NCI-H1105 (cell line): ENCODE data around the gene SLC25A36.
"Not testable (repeated sequence)": the region's sequence is repeated elsewhere in the genome, so short reads cannot be mapped to it uniquely, and the experiment has no call there.

Experiments
- DNase-seq: peaks from one replicate; lab custom pipeline; 2025; lab: John Stamatoyannopoulos, UW

The SLC25A36 gene

DNA sequence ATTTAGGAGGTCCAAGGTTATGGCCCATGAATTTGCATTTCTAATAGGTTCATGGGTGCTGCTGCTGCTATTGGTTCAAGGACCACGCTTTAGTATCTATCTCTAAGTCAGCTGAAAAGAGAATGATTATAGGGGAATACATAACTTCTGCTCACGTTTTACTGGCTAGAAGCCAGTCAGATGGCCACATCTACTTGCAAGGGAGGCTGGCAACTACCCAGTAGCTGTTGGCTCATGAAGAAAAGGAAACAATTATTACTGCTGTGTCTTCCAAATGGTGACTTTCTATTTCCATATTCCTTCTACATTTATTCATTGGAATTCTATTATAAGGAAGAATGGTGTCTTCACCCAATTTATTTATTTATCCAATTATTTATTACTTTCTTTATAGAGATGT, 54.2 kb downstream of the SLC25A36 start:
- DNase-seq: no peak

DNA sequence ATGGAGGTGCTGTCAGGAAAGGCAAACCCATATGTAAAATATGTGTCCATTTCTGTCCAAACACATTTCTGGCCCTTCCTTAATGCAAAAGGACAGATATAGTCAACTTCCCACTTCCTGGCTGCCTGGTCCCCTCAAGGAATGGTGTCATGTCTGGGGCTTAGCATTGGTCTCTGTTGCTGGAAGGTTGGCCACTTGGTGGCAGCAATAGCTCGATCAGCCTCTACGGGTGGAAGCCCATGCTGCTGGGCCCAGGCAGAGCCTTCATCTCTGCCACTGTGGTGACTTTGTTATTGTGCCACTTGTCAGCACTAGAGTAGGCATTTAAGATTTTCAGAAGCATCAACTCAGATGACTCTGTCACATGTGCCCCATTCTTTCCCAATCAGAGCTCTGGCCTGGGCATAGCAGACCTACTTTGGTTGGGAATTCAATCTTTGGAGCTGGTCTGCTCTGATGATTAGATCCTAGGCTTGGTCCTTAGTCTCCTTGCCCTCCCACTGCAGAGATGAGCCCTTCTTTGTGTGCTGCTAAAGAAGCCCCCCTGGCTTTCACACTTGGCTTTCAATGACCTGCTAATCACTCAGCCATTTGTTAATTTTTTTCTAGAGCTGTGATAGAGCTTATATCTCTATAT, 58.5 kb downstream of the SLC25A36 start:
- peak; percentile 46 for DNase-seq

DNA sequence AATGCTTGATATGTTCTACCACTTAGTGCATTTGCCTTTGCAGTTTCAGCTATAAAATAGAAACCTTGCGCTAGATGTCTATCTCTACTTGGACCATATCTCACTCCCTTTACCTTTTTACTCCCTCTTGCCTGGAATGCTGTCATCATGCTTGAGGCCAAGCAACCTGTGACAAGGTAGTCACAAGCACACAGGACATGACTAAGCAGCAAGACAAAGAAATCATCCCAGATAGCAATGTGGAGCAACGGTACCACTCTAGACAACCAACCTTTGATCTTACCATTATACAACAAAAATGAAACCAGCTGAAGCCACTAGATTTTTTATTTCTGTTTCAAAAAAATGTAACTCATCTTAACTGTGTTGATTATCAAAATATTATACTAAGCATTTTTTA, 59.0 kb downstream of the SLC25A36 start:
- no peak for DNase-seq

DNA sequence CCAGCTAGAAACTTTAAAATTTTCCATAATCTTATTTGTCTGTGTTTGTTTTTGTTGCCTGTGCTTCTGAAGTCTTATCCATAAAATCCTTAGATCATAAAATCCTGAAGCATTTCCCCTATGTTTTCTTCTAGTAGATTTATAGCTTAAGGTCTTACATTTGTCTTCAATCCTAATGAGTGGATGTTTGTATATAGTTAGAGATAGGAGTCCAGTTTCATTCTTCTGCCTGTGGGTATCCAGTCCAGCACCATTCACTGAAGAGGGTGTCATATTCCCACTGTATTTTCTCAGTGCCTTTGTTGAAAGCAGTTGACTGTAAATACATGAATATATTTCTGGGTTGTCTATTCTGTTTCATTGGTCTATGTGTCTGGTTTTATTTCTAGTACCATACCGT, 64.7 kb downstream of the SLC25A36 start:
- no peak for DNase-seq

DNA sequence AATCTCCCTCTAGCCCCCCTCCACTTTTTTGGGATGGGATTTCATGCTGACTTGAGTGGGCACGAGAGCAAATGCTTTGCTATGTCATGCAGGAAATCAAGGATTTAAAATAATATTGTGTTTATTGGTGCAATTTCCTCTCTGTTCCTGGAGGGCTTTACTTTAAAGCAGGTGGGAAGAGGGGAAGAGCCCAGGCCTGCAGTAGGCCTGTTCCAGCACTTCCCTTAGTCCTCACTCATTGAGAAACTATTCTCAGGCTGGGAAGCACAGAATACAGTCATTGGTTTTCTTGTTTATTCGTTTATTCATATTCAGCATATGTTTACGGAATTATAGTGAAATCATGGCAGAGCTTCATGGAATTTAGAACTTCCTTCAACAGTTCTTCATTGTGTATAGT, 67.9 kb downstream of the SLC25A36 start:
- no peak for DNase-seq

DNA sequence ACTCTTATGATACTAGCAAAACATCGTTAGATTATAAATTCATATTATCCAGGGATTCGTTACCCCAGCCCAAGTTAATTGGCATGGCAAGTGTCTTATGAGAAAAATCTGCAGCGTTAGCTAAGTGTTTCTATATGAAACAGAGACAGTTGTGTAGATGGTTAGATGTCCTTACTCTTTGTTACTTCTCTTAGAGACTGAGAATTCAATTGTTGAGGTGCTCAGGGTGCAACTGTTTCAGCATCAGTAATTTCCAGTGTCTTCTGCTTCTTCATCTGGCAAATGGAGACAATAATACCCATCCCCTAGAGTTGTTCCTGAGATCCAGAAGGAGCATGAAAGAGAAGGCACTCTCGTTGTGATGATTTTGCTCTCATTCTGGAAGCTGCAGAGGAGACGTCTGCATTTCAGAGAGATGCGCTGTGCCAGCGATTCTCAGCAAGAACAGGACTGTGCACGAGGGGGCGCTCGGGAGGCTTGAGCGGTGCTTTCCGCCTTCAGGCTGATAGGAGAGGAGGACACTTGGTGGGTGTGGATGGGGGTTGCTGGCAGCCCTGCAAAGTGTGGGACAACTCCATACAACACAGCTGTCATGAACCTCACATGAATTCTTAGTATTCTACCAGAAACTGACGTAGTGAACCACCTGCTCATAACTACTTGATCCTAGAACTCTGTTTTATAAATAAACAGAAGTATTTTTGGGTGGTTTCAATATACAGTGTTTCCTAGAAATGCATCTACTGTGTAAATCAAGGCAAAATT, 69.8 kb downstream of the SLC25A36 start:
- peak; percentile 50 for DNase-seq

DNA sequence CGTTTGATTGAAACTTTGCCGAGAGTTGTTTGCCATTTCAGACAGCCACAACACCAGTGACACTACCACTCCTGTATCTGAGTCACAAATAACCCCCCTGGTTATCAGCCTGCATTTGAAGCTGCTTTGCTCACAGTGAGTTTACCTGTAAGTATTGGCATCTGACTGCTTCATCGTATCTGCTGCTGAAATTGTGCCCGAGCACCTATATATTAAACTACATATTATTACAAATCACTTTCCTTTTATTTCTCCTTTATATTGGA, 70.3 kb downstream of the SLC25A36 start:
- DNase-seq: no peak

DNA sequence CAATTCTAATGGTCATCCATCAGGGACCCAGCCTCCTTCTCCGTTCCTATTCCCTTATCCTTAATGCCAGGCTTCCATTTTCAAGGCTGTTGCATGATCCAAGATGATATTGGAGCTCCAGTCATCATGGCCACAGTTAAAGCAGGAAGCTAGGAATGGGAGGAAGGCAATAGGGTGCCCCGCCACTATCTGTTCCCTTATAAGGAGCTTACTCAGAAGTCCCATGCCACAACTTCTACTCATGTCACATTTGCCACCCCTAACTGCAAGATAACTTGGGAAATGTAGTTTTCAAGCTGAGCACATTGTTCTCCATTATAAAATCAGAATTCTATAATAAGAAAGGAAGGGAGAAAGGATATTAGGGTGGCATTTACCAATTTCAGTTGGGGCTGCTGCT, 70.9 kb downstream of the SLC25A36 start:
- no peak for DNase-seq

DNA sequence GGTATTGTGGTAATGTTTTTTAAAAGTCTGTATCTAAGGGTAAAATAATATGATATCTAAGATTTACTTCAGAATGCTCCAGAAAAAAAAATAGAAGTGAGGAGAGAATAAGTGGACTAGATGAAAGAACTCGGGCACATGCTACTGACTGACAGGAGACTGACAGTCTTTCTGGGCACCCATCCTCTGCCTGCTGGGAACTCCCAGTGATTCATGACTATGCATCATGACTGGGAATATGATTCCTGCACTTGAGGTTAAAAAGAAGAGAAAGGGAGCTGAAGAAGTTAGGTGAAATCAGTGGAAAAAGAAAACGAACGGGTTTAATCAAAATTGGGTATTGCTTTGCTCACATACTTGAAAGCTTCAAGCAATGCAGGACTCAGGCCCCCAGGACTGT, 73.8 kb downstream of the SLC25A36 start:
- no peak for DNase-seq

DNA sequence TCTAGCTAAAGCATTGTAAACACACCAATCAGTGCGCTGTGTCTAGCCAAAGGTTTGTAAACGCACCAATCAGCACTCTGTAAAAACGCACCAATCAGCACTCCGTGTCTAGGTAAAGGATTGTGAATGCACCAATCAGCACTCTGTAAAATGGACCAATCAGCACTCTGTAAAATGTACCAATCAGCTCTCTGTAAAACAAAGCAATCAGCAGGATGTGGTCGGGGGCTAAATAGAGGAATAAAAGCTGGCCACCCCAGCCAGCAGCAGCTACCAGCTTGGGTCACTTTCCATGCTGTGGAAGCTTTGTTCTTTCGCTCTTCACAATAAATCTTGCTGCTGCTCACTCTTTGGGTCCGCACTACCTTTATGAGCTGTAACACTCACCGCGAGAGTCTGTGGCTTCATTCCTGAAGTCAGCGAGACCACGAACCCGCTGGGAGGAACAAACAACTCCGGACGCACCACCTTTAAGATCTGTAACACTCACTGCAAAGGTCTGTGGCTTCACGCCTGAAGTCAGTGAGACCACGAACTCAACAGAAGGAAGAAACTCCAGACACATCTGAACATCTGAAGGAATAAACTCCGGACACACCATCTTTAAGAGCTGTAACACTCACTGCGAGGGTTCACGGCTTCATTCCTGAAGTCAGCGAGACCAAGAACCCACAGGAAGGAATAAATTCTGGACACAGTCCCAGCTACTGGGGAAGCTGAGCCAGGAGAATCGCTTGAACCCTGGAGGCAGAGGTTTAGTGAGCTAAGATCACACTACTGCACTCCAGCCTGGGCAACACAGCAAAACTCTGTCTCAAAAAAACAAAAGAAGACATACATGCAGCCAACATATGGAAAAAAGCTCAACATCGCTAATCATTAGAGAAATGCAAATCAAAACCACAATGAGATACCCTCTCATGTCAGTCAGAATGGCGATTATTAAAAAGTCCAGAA, 76.0 kb downstream of the SLC25A36 start:
- DNase-seq: not testable (repeated sequence)

DNA sequence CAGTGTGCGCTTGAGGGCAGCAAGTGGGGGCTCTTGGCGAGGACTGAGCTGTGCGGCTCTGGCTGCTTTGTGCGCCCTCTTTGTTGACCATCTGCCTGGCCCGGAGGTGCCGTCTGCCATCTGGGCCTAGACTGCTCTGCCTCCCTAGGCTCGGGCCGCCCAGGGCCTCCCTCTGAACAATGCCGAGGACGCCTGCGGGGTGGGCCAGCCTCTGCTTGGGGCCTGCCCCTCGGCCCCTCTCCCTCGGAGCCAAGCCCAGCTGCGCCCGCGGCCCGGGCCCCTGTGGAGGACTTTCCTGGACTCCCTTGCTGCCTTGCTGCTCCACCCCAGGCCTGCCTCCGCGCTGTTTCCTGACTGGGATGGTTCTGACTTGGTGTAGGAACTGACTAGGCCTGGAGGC, 77.6 kb downstream of the SLC25A36 start:
- no peak for DNase-seq

DNA sequence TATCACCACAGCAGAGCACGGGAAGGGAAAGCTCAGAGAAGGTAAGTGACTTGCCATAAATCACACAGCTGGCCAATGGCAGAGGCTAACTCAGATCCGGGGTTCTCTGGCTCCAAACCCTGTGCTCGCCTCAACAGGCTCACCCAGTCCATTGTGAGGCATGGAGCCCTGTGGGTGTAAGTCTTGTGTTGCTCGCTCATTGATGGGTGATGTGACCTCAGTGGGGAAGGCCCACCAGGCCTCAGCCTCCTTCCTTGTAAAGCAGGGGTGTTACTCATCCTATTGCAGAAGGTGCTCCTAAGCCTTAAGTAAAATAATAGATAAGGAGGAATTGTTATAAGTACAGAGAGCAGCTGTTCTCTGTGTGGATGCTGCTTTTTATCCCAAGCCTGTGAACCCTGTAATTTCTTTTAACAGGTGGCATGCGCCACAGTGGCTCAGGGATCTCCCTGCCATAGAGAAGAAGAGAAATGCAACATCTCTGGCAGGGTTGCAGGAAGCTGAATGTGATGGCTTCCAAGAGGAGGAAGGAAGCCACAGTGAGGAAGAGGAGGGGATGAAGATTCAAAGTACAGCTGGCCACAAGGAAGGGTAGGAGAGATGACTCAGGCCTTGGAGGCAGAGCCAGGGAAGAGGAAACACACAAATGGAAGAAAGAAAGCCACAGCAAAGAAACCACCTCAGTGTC, 78.7 kb downstream of the SLC25A36 start:
- DNase-seq: no peak

DNA sequence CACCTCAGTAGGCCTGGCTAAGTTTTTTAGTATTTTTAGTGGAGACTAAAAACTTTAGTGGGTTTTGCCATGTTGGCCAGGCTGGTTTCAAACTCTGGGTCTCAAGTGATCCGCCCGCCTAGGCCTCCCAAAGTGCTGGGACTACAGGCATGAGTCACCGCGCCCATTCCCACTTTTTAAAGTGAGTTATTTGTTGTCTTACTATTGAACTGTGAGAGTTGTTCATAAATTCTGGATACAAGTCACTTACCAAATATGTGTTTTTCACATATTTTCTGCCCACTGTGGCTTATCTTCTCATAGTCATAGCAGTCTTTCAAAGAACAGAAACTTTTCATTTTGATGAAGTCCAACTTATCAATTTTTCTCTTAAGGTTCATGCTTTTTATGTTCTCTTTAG, 79.6 kb downstream of the SLC25A36 start:
- no peak for DNase-seq
